HG03354 (cell line): Measurements from ENCODE around the gene LIX1.

ENCODE experiments used
- ATAC-seq: cut with Tn5 transposase; IDR thresholded peaks from one replicate; pipeline ENCODE4 v1.9.1; 2021; ENCODE audit warnings: mild to moderate bottlenecking; ENCODE audit not compliant: unreplicated experiment, poor library complexity, severe bottlenecking

The LIX1 gene

GRCh38 chr5:97107318-97107717, 35.1 kb downstream of the LIX1 start:
- no peak for ATAC-seq

- ATAC-seq: no peak
These were observed 36.2 kb downstream of the LIX1 start for GRCh38 chr5:97106216-97106581.

DNA sequence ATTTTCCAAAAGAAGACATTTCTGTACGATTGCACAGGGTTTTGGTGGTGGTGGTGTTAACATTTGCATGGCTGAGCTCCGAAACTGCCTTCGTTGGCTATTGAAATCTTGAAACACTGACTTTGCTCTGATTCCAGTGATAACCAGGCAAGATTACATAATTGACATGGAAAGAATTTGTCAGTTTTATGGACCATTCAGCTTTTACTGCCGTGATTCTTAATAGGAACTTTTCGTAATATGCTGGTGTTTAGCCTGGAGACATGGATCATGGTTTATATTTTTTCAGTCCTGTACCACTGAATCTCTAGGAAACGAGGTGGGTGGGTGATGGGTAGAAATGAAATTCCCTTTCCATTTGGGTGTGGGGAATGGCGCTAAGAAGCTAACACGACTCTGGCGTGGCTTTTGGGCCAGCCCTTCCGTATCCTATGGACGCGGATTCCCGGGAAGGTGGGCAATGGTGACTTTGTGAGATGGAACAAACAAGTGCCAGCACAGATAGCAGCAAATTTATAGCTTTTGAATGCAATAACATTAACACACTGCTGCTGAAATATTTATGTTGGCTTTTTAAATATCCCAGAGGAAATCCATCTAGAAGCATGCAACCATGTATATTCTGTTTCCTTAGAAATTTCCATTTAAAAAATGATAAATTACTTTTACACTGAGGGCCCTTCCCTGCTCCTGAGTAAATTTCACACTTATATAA, 36.8 kb downstream of the LIX1 start:
- no peak for ATAC-seq

DNA sequence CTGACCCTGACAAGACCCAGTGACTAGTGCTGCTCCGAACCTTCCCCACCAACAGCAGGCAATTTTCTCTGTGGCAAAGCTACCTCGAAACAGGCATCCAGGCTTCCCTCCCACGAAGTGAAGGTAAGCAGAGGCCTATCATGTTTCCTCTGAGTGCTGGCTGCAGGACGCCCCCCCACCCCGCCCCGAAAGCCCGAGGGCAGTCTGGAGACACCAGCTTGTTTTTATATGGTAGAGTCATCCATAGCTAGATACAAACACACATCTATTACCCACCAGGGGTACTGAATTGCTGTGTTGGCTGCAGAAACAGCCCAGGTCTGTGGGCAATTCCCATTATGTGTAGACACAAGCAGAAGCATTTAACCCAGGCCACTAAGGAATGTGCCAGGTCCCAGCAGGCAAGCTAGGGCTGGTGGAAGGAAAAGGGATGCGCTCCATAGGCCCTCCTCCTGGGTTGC, 40.4 kb downstream of the LIX1 start:
- ATAC-seq: no peak

DNA sequence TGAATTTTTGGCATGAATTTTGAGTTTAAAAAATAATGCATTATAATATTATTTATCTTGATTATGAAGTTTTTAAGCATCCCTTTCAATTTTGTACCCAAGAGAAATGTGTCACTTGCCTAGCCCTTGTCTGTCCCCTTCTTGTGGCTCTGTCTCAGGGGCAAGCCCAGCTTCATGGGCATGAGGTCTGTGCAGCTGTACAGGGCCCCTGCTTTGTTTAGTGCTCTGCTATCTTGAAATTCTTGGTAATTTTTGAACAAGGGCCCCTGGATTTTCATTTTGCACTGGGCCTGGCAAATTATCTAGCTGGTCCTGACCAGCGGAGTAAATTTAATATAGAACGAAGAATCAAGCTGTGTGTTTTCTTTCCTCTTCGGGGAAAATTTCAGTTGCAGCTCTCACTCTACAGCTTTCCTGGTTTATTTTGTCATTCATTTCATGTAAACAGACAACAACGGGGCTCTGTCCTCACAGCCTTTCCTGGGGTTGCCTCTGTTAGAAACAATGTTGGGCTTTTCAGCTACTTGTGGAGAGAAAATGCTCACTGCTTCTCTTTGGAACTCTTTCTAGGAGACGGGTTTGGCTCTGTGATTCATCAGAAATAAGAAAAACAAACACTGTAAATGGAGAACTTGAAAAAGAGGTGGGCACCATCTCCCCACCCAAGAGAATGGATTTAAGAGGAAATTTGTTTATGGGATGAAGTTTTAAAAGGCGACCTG, 41.1 kb downstream of the LIX1 start:
- ATAC-seq: no peak

DNA sequence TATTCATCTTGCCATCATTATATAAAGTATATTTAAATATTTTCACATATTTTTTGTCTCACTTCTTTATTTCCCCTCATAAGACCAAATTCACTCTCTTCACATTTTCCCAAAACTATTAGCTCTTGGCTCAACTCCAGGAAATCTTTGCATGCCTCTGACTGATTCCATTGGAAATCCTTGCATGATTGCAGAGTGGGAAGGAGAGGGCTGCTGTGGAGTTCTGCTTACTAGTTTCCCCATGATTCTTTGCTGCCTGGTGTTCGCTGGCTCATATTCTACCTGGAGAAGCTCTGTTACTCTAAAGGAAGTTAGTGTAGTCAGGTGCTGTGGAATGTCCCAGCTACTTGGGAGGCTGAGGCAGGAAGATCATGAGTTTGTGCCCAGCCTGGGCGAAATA, 41.9 kb downstream of the LIX1 start:
- ATAC-seq: no peak

GRCh38 chr5:97098922-97099321, 43.5 kb downstream of the LIX1 start:
- no peak for ATAC-seq

DNA sequence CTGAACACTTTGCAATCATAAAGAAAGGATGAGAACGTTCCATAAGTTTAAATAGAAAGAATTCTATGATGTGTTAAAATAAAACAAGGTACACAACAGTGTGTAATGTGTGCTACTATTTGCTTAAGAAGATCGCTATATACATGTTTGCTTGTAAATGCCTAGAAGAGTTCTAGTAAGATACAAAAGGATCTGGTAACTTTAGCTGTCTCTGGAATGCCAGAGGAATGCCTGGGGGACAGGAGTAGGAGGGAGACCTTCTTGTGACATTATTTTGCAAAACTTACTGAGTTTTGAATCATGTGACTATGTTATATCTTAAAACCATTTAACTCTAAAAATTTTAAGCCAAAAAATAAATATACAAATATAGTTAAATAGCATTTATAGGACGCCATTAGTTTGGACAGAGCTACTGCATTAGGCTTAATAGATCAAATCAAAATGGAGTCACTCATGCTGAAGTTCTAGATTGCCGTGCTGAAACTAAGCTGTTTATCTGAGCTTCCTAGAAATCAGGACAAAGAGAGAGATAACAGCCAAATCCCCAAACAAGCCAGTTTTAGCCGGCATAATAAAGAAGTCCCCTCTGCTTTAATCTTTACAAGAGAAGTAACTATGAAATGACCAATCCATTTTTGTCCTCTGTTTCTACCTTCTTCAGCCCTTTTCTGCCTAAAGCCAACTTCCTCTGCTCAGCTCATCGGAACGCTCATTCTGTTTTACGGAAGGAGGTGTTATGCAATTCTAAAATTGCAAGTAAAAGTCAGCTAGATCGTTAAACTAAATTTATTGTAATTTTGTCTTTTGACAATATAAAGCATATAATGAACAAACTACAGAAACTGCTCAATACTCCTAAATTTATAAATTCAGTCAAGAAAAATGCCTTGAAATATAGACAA, 44.8 kb downstream of the LIX1 start:
- no peak for ATAC-seq

DNA sequence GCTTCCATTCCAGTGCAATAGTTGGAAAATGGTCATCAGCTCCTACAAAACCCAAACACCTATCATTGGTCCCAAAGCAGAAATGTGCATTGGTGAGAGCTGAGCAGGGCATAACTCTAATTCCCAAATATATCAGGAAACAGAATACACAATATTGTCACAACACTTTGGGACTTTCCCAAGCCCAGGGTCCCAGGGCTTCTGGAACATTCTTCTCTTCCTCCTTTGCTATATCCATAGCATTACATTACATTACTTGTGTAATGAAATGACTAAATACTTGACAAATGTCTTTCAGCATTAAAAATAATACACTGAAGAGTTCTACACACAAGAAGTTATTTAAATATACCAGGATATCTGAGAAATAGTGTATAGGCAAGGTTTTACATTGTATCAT, 45.6 kb downstream of the LIX1 start:
- no peak for ATAC-seq

DNA sequence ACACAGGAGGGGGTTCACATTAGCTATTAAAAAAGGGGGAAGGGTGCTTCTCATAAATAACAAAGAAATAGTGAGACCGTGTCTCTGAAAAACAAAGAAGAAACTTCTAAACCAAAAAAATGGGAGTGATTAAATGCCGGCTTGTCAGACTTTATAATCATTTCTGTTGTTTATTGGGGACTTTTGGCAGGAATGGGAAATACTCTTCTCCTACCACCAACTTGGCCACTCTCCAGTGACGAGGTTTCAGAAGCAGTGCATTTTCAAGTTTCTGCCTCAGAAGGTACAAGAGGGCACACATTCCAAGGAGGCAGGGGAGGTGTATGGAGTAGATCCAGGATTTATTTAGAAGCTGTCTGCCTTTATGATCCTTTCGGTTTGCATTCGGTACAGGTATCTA, 46.2 kb downstream of the LIX1 start:
- ATAC-seq: no peak

DNA sequence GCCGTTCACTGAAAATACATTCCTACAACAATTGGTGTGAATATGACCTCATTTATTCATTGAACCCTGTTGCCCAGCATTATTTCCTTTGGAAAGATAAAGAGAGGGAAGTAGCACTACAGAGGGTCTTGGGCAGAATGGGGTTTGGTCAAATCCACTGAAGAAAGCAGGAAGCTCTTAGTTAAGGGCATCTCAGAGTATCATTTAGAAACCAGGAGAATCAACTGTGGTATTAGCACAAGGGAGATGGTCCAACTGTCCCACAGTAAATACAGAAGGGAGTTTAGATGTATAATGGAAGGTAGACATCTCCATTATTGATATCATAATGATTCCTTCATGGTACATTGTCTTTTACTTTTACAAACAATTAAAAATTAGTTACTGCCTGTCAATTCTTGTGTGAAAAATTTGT, 47.1 kb downstream of the LIX1 start:
- ATAC-seq: peak; percentile 50

DNA sequence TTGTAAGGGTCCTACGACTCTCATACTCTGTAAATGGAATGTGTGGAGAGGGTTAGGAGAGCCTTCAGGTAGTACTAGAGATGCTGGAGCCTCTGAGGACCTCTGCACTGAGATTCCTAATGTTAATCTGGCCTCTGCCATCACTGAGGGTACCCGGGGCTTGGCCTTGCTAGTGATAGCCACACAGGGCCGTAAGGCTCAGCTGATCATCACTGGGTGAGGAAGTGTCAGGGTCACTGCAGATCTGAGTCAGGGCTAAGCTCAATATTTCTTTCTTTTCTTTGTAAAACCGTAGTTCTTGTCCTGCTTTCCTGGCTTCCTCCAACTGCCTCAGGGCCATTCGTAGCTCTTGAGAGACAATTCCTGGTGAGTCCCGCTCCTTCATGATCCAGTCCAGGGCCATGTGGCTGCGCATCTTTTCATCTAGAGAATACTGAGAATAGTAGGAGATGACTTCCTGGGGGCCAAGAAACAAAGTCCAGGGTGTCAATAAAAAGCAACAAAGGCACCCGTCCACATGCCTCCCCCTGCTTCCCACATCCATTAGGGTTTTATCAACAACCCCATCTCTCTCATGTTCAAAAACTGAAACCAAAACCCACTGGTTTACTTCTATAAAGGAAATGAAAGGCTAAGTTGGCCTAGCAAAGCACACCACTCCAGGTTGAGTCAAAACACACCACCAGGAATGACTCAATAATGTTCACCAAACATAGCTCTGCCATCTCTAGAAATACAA, 47.7 kb downstream of the LIX1 start:
- ATAC-seq: peak; percentile 99

DNA sequence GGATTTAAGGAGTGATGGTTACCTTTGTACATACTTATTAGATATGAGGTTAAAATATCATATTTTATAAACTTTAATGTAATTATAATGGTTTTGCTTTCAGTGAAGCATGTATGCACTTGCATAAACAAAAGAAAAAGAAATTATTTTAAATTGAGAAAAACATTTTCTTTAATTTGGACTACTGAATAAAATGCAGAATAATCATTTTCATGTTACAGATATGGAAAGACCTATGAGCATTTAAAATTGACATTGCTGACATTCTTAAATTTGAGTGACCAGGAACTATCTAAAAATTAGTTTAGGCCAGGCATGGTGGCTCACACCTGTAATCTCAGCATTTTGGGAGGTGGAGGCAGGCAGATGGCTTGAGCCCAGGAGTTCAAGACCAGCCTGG, 49.2 kb downstream of the LIX1 start:
- ATAC-seq: no peak

DNA sequence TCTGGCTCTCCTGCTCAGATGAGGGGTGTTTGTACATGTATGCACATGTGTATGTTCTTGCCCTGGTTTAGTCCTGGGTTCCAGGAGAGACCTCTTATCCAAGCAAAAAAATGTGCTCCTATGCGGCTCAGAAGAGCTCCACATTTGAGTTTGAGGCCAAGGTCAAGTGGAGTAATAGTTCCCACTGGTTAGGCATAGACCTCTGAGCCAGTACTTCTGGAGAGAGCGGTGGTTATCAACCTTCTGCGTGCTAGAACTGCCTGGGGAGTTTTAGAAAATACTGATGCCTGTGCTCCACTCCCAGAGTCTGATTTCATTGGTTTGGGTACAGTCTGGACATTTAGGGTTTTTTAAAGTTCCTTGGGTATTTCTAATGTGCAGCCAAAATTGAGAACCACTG, 51.5 kb downstream of the LIX1 start:
- ATAC-seq: no peak

GRCh38 chr5:97089149-97089801, 53.1 kb downstream of the LIX1 start:
- ATAC-seq: no peak

DNA sequence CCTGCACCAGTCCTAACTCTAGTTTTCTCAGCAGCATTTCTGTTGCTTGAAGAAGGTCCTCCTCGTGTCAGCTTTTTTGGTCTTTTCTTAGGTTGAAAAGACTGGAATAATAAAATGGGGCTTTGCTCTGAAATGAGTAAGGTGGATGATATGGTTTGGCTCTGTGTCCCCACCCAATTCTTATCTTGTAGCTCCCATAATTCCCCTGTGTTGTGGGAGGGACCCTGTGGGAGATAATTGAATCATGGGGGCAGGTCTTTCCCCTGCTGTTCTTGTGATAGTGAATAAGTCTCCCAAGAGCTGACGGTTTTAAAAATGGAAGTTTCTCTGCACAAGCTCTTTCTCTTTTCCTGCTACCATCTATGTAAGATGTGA, 53.6 kb downstream of the LIX1 start:
- no peak for ATAC-seq

DNA sequence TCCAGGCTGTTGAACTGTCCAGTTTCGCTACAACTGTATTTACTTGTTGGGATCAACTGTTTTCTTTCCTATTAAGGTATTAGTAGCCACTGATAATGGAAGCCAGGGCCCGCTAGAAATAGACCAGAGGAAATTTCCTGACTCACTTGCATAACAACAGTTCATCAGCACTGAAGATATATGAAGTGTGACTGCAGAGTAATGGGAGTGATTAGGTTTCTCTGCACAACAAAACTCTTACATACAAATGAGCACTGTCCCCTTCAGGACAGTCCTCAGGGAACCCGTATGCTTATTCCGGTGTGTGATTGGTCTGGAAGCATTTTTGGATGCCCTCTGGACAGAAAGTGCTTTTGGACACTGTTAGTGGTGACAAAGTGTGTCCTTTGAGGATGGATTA, 55.3 kb downstream of the LIX1 start:
- no peak for ATAC-seq

DNA sequence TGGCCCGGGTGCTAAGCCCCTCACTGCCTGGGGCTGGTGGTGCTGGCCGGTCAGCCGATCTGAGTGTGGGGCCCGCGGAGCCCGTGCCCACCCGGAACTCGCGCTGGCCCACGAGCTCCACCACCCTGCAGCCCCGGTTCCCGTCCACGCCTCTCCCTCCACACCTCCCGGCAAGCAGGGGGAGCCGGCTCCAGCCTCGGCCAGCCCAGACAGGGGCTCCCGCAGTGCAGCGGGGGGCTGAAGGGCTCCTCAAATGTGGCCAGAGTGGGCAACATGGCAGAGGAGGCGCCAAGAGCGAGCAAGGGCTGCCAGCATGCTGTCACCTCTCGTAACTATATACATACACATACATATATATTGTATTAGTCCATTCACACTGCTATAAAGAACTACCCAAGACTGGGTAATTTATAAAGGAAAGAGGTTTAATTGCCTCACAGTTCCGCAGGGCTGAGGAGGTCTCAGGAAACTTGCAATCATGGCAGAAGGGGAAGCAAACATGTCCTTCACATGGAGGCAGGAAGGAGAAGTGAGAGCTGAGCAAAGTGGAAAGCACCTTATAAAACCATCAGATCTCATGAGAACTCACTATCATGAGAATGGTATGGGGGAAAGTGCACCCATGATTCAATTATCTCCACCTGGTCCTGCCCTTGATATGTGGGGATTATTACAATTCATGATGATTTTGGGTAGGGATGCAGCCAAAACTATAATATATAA, 56.8 kb downstream of the LIX1 start:
- no peak for ATAC-seq
